ENCODE results near the gene INPP4B.

Gene INPP4B

DNA sequence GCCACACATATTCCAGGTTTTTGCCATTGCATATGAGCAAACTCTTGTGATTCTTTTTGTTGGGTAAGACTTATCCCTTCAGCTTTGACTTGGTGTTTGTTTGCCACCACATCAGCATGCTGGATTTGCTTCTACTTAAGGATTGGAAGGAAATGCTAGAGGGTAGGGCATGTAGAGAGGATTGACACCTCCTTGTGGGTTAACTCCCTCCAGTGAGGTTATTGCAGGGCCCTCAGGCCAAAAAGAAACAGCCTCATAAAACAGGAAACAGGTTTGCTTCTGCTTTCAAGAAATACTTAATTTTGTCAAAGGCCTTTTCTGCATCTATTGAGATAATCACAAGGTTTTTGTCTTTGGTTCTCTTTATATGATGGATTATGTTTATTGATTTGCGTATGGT lies 15.2 kb upstream of the INPP4B start:
- no peak for FAIRE-seq
- no peak for TF ChIP-seq SPI1 (IDR thresholded peaks at IDR 0.05; ENCODE audit: low read depth, low read length)
- no peak for TF ChIP-seq PAX5 (IDR thresholded peaks at IDR 0.05; ENCODE audit: insufficient read depth, low read length, severe bottlenecking)
- TF ChIP-seq TAF1 (IDR thresholded peaks at IDR 0.05; ENCODE audit: low read depth, low read length): no peak
- TF ChIP-seq POLR2A (IDR thresholded peaks at IDR 0.05; ENCODE audit: low read depth, low read length): no peak
- no peak for TF ChIP-seq POLR2AphosphoS5 (IDR thresholded peaks at IDR 0.05; ENCODE audit: low read depth, low read length)
- no peak for TF ChIP-seq POU2F2 (IDR thresholded peaks at IDR 0.05; ENCODE audit: low read depth, low read length)
- DNase-seq (ENCODE audit: insufficient read length, low spot score): no peak

DNA sequence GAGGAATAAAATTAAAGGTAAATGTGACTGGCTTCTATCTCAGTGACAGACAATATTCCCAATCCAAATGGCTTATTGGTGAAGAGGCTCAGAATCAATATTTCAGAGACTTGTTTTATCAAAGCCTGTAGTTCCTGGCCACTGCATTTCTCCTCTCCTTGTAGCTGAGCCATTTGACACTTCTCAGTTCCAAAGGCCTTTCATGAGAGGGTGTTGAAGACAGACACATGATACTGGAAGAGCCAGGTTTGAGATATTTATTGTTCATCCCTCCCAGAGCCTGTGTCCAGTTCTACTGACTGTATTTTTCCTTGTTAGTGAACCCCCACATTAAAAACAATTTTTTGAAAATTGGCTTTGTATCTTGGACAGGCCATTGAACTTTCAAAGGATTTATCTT lies 12.9 kb upstream of the INPP4B start:
- TF ChIP-seq SPI1 (IDR thresholded peaks at IDR 0.05; ENCODE audit: low read depth, low read length) (no peak), TAF1 (IDR thresholded peaks at IDR 0.05; ENCODE audit: low read depth, low read length) (no peak), POLR2A (IDR thresholded peaks at IDR 0.05; ENCODE audit: low read depth, low read length) (no peak), PAX5 (IDR thresholded peaks at IDR 0.05; ENCODE audit: insufficient read depth, low read length, severe bottlenecking) (no peak), POLR2AphosphoS5 (IDR thresholded peaks at IDR 0.05; ENCODE audit: low read depth, low read length) (no peak), POU2F2 (IDR thresholded peaks at IDR 0.05; ENCODE audit: low read depth, low read length) (no peak)
- no peak for FAIRE-seq
- no peak for DNase-seq (ENCODE audit: insufficient read length, low spot score)

DNA sequence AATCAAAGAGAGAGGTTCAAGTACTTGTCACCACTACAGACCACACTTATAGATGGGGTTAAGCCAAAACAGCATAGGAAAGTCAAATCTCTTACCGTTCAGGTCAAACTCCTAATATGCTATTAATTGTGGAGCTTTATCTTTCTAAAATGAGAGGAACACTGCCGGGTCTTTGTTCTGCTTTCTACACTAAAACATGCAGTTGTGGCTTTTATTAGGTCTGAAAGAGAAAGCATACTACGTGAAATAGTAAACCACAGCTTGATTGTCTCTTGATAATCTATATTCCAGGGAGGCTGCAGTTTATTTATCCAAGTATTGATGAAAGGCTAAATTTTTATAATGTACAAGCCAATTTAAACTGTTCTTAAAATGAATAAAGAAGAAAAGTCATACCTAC lies 12.3 kb upstream of the INPP4B start:
- FAIRE-seq (no peak), DNase-seq (ENCODE audit: insufficient read length, low spot score) (no peak)
- TF ChIP-seq TAF1 (IDR thresholded peaks at IDR 0.05; ENCODE audit: low read depth, low read length) (no peak), POLR2A (IDR thresholded peaks at IDR 0.05; ENCODE audit: low read depth, low read length) (no peak), POLR2AphosphoS5 (IDR thresholded peaks at IDR 0.05; ENCODE audit: low read depth, low read length) (no peak), SPI1 (IDR thresholded peaks at IDR 0.05; ENCODE audit: low read depth, low read length) (no peak), POU2F2 (IDR thresholded peaks at IDR 0.05; ENCODE audit: low read depth, low read length) (no peak), PAX5 (IDR thresholded peaks at IDR 0.05; ENCODE audit: insufficient read depth, low read length, severe bottlenecking) (no peak)

DNA sequence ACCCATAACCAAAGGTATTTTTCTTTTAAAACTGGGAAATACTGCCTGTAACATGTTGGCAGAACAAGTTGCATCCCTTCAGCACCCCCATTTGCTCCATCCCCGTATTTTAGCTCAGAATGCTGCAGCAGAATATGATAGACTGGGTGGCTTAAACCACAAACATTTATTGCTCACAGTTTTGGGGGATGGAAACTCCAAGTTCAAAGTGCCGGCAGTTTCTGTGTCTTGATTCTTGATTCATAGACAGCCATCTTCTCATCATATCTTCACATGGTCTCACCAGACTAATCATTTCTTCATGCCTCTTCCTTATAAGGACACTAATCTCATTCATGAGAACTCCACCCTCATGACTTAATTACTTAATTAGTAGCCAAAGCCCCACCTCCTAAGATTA lies 10.5 kb upstream of the INPP4B start:
- TF ChIP-seq PAX5 (IDR thresholded peaks at IDR 0.05; ENCODE audit: insufficient read depth, low read length, severe bottlenecking) (no peak), POLR2AphosphoS5 (IDR thresholded peaks at IDR 0.05; ENCODE audit: low read depth, low read length) (no peak), TAF1 (IDR thresholded peaks at IDR 0.05; ENCODE audit: low read depth, low read length) (no peak), SPI1 (IDR thresholded peaks at IDR 0.05; ENCODE audit: low read depth, low read length) (no peak), POU2F2 (IDR thresholded peaks at IDR 0.05; ENCODE audit: low read depth, low read length) (no peak), POLR2A (IDR thresholded peaks at IDR 0.05; ENCODE audit: low read depth, low read length) (no peak)
- no peak for FAIRE-seq

DNA sequence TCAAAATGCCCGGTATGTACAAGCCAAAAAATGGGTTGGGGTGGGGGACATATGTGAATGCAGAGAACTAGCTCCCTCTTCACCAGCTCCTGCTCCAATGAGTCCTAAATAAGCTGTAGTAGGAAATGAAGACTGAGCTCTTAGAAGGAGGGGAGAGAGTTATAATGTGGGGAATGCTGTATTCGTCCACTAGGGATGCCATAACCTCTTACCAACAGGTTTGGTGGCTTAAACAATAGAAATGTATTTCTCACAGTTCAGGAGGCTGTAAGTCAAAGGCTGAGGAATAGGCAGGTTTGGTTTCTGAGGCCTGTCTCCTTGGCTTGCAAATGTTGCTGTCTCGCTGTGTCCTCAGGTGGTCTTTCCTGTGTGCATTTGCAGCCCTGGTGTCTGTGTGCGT lies 4.4 kb upstream of the INPP4B start:
- DNase-seq (ENCODE audit: insufficient read length, low spot score): no peak
- peak; percentile 28 for FAIRE-seq
- no peak for TF ChIP-seq PAX5 (IDR thresholded peaks at IDR 0.05; ENCODE audit: insufficient read depth, low read length, severe bottlenecking)
- TF ChIP-seq POU2F2 (IDR thresholded peaks at IDR 0.05; ENCODE audit: low read depth, low read length): no peak
- no peak for TF ChIP-seq POLR2A (IDR thresholded peaks at IDR 0.05; ENCODE audit: low read depth, low read length)
- TF ChIP-seq TAF1 (IDR thresholded peaks at IDR 0.05; ENCODE audit: low read depth, low read length): no peak
- TF ChIP-seq SPI1 (IDR thresholded peaks at IDR 0.05; ENCODE audit: low read depth, low read length): no peak
- TF ChIP-seq POLR2AphosphoS5 (IDR thresholded peaks at IDR 0.05; ENCODE audit: low read depth, low read length): no peak

More for the DNA sequence above, 10.5 kb upstream of the INPP4B start:
- DNase-seq (ENCODE audit: insufficient read length, low spot score): no peak

DNA sequence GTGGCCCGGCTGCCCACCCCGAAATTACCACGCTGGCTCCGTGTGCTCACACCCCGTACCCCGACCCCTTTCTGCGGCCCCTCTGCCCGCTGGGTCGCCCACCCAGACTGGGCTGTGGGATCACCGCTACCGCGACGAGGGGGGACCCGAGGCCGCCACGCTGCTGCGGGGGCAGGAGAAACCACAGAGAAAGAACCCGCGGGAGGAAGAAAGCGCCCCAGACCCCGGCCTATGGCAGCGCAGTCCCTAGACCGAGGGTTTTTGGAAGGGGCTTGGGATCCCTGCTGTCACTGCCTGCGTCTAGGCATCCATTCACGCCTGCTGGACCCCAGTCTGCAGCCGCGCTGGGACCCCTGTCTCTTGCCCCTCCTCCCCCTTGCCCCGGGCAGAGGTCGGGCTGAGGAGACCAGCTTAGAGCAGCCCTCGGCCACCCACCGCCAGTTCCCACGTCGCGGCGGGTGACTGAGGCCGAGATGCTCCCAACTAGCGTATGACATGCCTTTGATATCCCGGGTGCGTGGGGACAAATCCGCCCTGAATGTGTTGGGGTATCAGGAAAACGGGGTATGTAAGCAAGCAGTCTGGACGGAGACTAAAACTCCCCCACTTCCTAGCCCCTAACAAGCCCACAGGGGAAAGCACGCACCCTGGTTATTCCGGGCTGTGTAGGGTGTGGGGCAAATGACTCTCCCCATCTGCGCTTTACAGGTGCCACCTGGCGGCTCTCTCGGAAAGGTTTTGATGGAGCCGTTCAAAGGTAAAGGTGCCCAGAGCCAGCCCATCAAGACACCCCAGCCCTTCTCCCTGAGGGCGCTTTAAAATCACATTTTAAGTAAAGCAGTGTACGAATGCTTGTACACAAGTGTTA lies 862 bp upstream of the INPP4B start:
- FAIRE-seq: no peak
- no peak for DNase-seq (ENCODE audit: insufficient read length, low spot score)
- TF ChIP-seq TAF1 (IDR thresholded peaks at IDR 0.05; ENCODE audit: low read depth, low read length) (no peak), POU2F2 (IDR thresholded peaks at IDR 0.05; ENCODE audit: low read depth, low read length) (no peak), POLR2AphosphoS5 (IDR thresholded peaks at IDR 0.05; ENCODE audit: low read depth, low read length) (no peak), PAX5 (IDR thresholded peaks at IDR 0.05; ENCODE audit: insufficient read depth, low read length, severe bottlenecking) (no peak)

DNA sequence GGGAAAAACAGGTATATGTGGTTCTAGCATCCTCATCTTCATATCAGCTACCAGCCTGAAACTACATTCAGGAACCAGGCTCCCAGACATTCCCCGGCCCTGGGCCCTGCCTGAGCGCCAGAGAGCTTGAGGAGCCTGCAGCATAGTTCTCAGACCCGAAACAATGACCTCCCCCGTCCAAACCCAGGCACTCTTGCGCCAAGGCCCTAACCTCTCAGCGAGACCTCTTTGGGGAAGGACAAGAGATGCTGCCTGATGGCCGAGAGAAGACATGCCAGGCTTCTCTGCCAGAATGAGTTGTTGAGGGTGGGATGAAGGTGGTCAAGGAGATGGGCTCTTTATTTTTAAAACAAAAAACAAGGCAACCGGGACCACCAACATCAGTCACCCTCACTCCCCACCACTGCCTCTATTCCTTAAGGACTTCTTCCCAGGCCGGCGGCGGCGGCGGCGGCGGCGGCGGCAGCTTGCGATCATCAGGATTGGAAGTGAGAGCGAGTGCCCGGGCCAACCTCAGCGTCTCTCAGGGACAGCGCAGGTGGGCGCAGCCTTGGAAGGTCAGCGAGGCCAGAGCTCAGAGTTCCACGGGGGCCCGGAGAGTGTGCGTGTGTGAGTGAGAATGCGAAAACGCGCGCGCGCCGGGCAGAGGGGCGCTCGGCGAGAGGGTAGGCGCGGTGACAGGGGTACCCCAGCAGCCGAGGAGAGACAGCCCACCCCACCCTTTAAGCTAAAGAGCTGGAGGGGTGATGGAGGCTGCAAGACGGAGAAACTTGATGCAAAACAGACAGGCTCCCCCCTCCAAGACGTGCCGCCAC lies 601 bp downstream of the INPP4B start:
- no peak for TF ChIP-seq TAF1 (IDR thresholded peaks at IDR 0.05; ENCODE audit: low read depth, low read length)
- no peak for TF ChIP-seq POU2F2 (IDR thresholded peaks at IDR 0.05; ENCODE audit: low read depth, low read length)
- no peak for TF ChIP-seq PAX5 (IDR thresholded peaks at IDR 0.05; ENCODE audit: insufficient read depth, low read length, severe bottlenecking)
- TF ChIP-seq POLR2AphosphoS5 (IDR thresholded peaks at IDR 0.05; ENCODE audit: low read depth, low read length): no peak
- TF ChIP-seq POLR2A (IDR thresholded peaks at IDR 0.05; ENCODE audit: low read depth, low read length): no peak
- TF ChIP-seq SPI1 (IDR thresholded peaks at IDR 0.05; ENCODE audit: low read depth, low read length): no peak
- DNase-seq (ENCODE audit: insufficient read length, low spot score) (no peak), FAIRE-seq (no peak)

DNA sequence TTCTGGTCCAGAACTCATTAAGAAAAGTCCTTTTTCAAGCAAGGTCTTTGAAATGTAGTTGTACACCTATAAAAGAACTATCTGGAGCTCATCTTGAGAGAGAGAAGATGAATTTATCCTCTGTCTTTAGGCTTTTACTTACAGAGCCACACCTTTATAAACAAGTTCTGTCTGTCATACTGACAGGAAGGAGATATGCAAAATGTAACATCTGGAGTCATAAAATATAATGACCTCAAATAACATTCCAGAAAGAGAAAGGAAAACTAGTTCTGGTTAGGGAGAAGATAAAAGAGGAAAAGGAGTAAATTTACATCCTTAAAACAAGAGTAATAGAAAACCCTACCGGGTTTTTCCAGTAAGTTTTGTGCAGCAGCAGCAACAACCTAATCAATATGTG lies 1.3 kb downstream of the INPP4B start:
- DNase-seq (ENCODE audit: insufficient read length, low spot score): no peak
- FAIRE-seq: no peak
- TF ChIP-seq POLR2AphosphoS5 (IDR thresholded peaks at IDR 0.05; ENCODE audit: low read depth, low read length): no peak
- no peak for TF ChIP-seq SPI1 (IDR thresholded peaks at IDR 0.05; ENCODE audit: low read depth, low read length)
- no peak for TF ChIP-seq POU2F2 (IDR thresholded peaks at IDR 0.05; ENCODE audit: low read depth, low read length)
- TF ChIP-seq POLR2A (IDR thresholded peaks at IDR 0.05; ENCODE audit: low read depth, low read length): no peak
- TF ChIP-seq PAX5 (IDR thresholded peaks at IDR 0.05; ENCODE audit: insufficient read depth, low read length, severe bottlenecking): no peak
- no peak for TF ChIP-seq TAF1 (IDR thresholded peaks at IDR 0.05; ENCODE audit: low read depth, low read length)

DNA sequence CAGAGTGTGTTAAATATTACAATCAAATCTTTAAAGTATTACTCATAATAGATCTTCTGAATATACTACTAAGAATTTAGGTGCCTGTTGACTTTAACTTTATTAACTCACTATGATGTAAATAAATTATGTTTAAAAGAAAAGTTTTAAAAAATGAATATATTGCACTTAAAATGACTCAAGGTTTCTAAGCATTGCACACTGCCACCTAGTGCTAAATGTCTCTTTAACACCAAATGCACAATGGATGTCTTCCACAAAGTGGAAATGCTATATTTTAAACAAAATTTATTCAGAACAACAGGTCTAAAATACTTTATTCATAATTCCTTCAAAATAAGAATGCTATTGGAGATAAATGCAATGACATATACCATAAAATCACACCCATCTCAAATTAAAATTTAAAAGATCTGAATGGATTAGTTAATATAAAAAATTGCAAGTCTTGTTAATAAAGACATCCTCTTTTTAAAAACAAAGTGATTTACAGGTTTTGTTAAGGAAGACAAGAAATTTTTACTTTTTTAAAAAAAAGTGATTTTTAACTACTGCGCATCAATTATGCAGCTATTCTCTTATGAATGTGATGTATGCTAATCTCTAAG lies 5.5 kb downstream of the INPP4B start:
- TF ChIP-seq POLR2AphosphoS5 (IDR thresholded peaks at IDR 0.05; ENCODE audit: low read depth, low read length) (no peak), SPI1 (IDR thresholded peaks at IDR 0.05; ENCODE audit: low read depth, low read length) (no peak), POLR2A (IDR thresholded peaks at IDR 0.05; ENCODE audit: low read depth, low read length) (no peak), PAX5 (IDR thresholded peaks at IDR 0.05; ENCODE audit: insufficient read depth, low read length, severe bottlenecking) (no peak), TAF1 (IDR thresholded peaks at IDR 0.05; ENCODE audit: low read depth, low read length) (no peak), POU2F2 (IDR thresholded peaks at IDR 0.05; ENCODE audit: low read depth, low read length) (no peak)
- no peak for DNase-seq (ENCODE audit: insufficient read length, low spot score)
- no peak for FAIRE-seq

Data from GM12891 (cell line).